Measurements from ENCODE around the gene OSGIN1.

The OSGIN1 gene

DNA sequence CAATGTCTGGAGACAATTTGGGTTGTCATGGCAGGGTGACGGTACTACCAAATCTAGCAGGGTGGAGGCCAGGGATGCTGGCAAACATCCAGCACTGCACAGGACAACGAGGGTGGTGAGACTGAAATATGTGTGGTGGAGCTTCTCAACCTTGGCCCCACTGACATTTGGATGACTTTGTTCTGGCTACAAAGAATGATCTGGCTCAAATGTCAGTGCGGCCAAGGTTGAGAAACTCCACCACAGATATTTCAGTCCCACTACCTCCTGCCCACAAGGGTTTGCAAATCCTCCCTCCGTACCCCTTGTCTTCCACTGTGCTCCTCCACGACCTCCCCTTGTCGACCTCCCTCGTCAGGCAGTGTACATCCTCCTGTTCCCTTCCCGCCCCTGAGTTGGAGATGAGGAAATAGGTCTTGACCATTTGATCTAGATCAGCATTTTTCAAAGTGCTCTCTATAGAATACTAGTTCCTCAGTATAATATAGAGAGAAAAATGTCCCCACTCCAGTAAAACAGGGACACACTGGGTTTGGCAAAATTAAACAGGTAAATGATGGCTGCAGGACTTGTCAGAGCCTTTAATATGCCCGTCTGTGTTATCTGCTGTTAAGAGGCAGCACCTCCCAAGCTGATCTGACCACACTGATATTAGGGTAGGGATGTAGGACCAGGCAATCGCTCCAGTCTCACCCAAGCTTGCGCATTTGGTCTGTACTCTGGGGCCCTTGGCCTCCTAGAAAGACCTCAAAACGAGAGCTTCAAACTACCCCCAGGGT, 6.8 kb downstream of the OSGIN1 start:
- no peak for DNase-seq

DNA sequence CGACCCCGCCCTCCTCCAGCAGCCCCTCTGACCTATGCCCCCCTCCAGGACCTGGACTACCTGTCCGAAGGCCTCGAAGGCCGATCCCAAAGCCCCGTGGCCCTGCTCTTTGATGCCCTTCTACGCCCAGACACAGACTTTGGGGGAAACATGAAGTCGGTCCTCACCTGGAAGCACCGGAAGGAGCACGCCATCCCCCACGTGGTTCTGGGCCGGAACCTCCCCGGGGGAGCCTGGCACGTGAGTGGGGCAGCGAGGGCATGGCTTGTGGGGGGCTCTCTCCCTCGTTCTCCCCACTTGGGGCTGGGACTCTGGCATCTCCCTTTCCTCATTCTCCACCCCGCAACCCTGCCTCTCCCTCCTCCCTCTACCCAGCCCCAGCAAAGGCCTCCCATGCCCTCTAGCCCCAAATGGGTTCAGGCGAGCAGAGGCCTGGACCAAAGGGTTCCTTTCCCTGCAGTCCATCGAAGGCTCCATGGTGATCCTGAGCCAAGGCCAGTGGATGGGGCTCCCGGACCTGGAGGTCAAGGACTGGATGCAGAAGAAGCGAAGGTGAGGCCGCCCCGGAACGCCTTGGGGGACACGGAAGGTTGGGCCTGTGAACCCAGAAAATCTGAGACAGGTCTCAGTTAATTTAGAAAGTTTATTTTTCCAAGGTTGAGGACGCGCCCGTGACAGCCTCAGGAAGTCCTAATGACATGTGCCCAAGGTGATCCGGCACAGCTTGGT, 7.6 kb downstream of the OSGIN1 start:
- no peak for DNase-seq

DNA sequence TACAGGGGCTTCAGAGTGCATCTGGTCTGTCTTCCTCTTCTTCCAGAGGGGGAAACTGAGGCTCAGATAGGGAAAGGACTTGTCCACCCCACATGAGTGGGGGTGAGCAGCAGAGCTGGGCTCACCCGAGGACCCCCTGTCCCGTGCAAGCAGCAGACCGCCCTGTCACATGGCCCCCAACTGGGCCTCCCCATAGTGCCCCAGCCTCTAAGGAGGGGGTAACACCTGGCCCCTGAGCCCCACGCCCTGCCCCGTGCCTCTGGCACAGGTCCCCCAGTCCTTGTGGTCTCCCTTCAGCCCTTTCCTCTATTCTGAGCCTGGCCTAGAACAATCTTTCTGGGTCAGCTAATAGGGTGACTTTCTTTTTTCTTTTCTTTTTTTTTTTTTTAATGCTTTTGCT, 8.6 kb downstream of the OSGIN1 start:
- DNase-seq, result no peak

DNA sequence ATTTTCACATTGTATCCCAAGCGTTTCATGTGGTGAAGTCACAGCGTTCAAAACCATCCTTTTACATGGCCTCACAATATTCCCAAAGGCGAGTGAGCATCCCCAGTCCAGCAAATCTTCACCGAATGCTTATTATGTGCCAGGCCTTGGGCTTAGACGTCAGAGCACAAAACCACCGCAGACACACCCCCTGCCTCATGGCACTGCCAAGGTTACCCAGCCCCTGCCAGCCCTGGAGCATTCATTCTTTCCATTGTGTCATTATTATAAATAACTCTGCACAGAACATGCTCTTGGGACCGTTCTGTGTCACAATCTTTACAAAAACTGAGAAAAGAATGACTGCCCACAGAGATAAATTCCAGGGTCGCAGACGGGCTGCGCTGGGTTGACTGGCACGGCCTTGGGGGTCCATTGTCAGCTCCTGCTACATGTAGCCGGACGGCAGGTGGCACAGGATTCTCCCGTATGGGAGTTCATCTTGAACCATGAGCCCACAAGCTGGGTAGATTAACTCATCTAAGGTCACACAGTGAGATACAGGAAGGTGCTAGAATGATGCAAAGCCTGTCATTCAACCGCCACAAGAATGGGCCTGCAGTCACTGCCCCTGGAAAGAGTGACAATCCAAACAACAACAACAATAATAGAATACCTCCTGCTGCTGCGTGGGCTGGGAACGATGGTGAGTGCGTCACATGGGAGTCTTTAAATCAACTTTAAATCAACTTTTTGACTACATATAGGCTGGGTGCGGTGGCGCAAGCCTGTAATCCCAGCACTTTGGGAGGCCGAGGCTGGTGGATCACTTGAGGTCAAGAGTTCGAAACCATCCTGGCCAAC, 10.5 kb downstream of the OSGIN1 start:
- no peak for DNase-seq

DNA sequence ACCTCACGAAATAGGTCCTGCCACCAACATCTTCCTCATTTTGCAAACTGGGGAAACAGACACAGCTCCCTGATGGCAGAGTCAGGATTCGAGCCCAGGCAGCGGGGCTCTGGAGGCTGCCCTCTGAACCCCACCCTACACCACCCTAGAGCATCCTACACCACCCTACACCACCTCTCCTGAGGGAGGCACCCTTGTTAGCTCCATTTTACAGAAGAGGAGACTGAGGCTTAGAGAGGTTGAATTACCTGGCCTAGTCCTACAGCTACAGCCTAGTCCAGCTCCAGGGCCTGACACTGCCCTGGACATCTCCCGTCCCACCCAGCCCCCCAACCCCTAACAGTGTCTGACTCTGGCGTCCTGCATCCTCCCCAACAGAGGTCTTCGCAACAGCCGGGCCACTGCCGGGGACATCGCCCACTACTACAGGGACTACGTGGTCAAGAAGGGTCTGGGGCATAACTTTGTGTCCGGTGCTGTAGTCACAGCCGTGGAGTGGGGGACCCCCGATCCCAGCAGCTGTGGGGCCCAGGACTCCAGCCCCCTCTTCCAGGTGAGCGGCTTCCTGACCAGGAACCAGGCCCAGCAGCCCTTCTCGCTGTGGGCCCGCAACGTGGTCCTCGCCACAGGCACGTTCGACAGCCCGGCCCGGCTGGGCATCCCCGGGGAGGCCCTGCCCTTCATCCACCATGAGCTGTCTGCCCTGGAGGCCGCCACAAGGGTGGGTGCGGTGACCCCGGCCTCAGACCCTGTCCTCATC, 11.8 kb downstream of the OSGIN1 start:
- no peak for DNase-seq

DNA sequence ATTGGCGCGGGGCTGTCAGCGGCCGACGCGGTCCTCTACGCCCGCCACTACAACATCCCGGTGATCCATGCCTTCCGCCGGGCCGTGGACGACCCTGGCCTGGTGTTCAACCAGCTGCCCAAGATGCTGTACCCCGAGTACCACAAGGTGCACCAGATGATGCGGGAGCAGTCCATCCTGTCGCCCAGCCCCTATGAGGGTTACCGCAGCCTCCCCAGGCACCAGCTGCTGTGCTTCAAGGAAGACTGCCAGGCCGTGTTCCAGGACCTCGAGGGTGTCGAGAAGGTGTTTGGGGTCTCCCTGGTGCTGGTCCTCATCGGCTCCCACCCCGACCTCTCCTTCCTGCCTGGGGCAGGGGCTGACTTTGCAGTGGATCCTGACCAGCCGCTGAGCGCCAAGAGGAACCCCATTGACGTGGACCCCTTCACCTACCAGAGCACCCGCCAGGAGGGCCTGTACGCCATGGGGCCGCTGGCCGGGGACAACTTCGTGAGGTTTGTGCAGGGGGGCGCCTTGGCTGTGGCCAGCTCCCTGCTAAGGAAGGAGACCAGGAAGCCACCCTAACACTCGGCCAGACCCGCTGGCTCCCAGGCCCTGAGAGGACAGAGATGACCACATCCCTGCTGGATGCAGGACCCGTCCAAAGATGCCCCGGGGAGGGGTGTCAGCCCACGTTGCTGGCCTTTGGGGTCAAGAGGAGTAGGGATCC, 12.6 kb downstream of the OSGIN1 start:
- DNase-seq, result no peak

DNA sequence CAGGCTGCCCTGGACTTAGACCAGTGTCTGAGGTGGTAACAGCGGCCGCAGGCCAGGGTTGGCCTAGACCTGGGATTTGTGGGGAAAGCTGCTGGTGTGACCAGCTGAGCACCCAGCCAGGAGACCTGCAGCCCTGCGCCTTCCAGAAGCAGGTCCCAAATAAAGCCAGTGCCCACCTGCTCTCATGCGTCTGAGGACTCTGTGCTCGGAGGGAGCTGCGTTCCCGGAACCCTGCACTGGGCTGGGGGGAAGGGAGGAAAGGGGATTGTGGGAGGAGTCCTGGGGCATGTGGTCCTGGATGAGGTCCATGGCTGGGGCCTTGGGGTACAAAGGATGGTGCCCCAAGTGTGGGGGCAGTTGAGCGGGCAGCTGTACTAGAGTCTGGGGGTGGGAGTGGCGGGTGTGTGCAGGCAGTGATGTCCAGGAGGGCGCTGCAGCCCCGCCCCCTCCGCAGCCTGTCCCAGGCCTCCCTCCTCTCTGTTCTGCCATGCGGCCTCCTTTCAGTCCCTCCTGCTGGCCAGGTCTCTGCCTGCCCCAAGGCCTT, 13.2 kb downstream of the OSGIN1 start:
- no peak for DNase-seq

DNA sequence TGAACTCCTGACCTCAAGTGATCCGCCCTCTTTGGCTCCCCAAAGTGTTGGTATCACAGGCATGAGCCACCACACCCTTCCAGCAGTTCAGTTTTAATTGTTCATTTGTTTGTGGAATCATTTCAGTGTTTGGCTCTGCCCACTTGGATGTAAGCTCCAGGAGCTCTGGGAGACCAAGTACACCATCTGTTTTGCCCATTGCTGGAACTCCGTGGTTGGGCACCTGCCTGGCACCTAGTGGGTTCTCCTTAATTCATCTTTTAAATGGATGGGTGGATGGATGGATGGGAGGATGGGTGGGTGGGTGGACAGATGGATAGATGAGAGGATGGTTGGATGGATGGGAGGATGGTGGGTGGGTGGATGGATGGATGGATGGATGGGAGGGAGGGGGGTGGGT, 14.1 kb downstream of the OSGIN1 start:
- no peak for DNase-seq

DNA sequence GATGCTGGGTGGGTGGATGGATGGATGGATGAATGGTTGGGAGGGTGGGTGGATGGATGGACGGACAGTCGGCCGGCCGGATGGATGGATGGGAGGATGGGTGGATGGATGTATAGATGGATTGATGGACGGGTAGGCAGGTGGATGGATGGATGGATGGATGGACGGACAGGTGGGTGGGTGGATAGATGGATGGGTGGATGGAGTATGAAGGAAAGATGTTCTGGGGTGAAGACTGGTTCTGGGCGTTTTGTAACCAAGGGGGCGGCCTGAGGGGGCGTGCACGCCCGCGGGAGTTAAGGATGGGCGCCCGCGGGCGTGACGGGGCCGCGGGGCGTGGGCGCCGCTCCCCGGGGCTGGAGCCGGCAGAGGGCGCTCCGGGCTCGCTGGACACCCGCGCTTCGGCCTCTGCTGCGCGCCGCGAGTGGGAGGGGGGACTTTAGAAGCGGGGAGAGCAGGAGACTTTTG, 14.8 kb downstream of the OSGIN1 start, which contains the start of gene NECAB2:
Gene NECAB2 (plus strand): TSS at position 407 of the 468 bp plus-strand sequence. CDS start 405 bp downstream, outside the sequence.
- no peak for DNase-seq

DNA sequence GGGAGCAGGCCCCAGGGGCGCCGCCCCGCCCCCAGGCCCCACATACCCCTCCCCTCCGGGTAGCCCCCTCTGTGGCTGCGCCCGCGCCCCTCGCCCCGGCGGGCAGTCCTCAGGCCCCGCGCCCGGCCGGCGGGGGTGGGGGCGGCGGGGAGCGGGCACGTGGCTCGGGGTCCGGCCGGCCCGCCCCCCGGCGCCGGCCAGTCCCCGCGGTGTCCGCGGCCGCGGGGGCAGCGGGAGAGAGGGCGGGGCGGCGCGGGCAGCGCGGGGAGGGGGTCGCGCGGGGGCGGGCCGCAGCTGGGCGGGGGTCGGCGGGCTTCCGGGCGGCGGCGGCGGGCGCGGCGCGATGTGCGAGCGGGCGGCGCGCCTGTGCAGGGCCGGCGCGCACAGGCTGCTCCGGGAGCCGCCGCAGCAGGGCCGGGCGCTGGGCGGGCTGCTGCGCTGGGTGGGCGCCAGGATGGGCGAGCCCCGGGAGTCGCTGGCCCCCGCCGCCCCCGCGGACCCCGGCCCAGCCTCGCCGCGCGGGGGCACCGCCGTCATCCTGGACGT, 15.3 kb downstream of the OSGIN1 start:
- no peak for DNase-seq

DNA sequence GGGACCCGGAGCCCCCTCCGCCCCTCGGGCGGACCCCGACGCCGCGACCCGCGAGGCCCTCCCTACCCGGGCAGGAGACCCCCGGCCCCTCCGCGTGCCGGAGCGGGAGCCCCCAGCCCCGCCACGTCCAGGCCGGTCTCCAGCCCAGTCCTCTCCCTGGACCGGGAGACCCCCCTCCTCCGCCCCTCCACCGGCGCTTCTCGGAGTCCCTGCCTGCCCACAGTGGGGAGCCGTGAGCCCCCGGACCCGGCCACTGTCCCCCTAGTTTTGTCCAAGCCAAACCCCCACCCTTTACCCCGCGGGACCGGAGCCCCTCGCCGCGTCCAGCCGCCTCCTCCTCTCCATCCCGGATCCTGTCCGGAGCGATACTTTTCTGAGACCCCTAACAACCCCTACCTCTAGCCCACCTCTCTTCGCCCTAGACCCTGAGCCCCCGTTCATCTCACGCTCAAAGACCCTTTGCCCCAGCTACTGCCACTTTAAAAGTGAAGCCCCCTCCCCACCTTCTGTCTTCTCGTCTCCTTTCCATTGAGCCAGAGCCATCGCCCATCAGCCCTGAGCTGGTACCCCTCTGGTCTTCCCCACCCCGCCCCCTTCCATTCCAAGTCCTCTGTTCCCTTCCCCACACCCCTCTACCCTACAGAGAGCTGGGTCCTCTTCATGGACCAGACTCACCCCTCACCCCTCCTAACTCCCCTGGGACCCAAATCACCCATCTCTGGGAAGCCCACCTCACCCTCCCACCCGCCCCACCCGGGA, 16.0 kb downstream of the OSGIN1 start:
- DNase-seq, result no peak

DNA sequence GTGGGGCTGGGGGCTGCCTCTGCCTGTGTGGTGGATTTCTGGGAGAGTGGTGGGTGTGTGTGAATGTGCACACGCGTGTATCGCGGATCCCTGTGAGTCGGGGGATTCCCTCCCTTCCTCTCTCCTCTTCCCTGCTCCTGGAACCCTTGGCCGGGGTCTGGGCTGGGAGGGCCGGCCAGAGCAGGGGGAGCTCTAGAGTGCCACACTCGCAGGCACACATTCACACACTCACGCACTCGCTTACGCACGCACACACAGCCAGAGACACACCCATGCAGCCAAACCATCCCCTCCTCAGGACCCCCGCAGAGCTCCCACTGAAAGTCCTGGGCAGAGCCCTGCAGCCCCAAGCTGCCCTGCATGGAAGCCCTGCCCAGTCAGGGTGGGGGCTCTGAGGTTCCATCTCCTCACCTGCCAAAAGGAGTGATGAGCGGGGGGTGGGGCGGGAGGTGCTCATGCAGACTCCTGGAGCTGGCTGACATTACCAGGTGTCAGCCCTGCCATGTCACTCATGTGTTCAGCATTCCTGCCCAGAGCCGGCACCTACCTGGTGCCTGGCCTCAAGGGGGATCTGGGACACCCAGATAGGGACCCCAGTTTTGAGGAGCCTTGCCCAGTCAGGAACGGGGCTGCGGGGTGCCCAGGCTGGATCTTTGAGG, 16.9 kb downstream of the OSGIN1 start:
- DNase-seq, result no peak

DNA sequence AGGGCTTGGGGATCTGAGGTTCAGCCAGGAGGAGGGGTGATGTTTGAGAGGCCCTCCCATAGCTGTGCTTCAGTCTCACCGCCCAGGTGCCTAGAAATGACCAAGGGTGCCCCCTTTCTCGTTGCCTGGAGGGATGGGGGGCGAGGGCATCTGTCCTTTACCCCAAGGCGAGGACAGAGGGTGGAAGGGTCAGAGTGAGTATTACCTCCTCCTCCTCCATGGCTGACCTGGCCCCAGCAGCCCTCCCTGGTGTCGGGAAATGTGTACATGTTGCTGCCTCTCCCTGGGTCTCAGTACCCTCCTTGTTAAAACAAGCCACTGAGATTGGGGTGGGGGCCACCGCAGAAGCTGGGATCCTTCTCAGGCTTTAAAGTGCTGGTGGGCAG, 17.4 kb downstream of the OSGIN1 start:
- DNase-seq, result no peak

DNA sequence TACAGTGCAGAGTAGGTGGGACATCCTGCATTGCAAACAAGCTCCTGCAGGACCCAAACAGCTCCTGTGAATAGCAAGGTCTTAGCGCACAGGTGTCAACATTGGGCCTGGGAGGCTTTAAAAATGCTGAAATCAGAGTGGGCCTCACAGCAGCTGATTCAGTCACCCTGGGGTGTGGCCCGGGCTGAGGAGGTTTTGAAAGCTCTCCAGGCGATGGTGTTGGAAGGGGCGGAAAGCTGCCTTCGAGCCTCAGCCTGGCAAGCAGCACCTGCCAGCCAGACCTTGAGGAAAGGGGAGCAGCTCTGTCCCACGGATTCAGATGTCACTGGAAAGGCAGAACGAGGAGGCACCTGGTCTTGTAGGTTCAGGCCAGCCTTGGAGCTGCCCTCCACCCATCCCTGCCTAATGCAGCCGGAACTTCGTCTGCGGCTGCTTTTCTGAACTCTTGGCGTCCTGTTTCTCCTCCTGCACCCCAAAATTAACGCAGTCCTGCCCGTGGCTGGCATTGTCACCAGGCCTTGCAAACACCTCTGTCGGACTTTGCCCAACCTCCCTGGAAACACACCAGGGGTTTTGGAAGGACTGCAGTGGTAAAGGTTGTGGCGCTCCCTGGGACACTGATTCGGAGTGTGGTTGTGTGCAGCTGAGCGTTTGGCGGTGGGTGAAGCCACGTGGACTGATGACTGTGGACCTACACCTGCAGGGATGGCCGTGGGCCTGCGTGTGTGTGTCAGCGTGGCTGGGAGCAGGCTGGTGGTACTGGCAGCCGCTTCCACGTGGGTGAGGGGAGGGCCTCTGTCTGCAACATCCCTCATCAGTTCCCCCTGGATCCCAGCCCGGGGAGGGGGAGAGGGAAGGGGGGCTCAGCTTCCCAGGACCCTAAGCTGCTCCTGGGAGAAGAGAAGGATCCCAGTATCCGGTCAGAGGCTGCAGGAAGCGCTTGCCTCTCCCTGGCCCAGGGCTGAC, 18.4 kb downstream of the OSGIN1 start:
- no peak for DNase-seq

DNA sequence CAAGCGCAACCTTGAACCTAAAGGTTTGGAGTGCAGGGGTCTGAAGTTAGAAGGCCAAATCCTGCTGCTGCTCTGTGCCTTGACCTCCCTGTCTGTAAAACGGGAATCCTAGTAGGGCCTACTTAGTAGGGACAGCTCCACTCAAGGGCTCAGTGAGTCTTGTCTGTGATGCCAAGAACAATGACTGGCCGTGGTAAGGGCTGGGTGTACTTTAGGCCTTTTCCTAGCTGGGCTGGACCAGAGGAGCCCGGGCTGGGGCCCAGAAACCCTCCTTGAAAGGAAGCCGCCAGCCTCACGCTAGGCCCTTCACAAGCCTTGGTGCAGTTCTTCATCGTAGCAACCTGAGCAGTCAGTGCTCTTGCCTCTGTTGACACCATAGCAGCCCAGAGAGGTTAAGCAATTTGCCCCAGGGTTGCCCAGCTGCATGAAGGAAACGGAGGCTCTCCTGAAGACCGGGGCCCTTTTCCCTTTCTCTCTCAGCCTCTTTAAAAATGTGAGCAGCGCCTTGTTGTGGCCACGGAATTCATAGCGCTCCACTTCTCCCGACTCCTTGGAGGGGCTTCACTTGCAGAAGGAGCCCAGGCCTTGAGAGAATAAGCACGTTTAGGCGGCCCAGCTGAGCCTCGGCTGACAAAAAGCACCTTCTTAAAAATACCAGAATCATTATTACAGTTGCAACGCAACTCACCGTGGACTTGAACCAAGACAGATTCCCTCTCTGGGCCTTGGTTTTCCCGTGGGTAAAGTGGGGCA, 19.4 kb downstream of the OSGIN1 start:
- DNase-seq, result no peak

DNA sequence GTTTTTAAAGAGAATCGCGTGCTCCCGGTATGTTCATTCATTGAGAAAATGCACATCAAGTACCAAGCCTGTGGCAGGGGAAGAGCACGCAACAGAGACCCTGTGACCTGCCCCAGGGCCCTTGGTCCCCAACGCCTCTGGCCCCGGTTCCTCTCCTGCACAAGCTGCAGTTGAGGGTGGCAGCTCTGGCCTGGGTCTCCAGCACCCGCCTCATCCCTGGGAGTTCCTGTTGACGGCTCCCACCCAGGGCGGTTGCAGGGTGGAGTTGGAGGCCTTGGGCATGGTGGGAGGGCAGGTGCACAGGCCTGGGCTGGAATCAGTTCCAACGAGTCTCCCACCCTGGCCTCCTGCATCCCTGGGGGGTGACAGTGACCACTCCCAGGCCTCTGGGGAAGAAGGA, 20.0 kb downstream of the OSGIN1 start:
- no peak for DNase-seq

DNA sequence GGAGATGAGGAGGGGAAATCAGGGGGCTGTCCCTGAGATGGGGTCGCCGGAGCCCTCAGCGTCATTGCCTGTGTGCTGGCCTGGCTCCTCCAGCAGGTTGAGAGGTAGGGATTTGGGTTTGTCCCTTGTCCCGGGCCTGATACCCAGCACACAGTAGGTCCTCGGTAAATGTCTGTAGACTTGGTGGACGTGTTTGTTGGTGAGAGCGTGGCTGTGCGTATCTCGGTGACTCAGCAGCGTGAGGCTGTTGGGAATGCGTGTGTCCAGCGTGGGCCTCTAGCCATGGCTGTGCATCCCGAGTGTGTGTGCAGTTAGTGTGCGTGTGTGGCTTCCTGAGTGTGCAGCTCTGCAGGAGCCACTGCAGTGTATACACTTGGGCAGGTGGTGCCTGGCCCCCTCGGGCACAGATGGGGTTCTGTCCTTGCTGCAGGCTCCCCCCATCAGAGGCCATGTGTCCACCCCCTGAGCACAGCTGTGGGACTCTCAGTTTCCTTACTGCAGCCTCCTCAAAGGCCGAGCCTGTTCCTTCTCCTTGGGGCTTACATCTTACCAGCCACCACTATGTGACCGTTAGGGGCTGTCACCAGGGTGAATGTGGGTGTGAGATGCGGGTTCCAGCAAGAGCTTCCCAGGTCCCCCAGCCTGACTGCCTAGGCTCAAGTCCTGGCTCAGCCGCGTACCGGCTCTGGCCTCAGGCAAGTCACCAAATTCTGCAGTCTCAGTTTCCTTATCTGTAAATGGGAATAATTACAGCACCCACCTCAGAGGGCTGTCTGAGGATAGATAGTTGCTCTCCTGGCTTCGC, 20.7 kb downstream of the OSGIN1 start:
- DNase-seq, result no peak

Measured in activated CD4-positive, alpha-beta T cell treated with anti-CD3 and anti-CD28 coated beads for 1 hour (primary cell).